ENCODE measurements around the gene IFI27L2.

Gene IFI27L2

GRCh38 chr14:94121485-94121884, 7.9 kb downstream of the IFI27L2 start:
- TF ChIP-seq, protein P1, sequence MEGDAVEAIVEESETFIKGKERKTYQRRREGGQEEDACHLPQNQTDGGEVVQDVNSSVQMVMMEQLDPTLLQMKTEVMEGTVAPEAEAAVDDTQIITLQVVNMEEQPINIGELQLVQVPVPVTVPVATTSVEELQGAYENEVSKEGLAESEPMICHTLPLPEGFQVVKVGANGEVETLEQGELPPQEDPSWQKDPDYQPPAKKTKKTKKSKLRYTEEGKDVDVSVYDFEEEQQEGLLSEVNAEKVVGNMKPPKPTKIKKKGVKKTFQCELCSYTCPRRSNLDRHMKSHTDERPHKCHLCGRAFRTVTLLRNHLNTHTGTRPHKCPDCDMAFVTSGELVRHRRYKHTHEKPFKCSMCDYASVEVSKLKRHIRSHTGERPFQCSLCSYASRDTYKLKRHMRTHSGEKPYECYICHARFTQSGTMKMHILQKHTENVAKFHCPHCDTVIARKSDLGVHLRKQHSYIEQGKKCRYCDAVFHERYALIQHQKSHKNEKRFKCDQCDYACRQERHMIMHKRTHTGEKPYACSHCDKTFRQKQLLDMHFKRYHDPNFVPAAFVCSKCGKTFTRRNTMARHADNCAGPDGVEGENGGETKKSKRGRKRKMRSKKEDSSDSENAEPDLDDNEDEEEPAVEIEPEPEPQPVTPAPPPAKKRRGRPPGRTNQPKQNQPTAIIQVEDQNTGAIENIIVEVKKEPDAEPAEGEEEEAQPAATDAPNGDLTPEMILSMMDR (IDR thresholded peaks at IDR 0.05; ENCODE audit: insufficient read depth, low read depth, low read length, missing control alignments) = no peak
- no peak overlapping the region for H3K4me3 ChIP-seq (ENCODE audit: low read depth, low read length)
- no peak for DNase-seq (ENCODE audit: low read depth)

GRCh38 chr14:94120667-94121340, 8.6 kb downstream of the IFI27L2 start:
- DNase-seq (ENCODE audit: low read depth) = no peak
- no peak overlapping the region for H3K4me3 ChIP-seq (ENCODE audit: low read depth, low read length)
- TF ChIP-seq, protein P1 (IDR thresholded peaks at IDR 0.05; ENCODE audit: insufficient read depth, low read depth, low read length, missing control alignments) = no peak

- no peak overlapping the region for H3K4me3 ChIP-seq (ENCODE audit: low read depth, low read length)
- TF ChIP-seq, protein P1 (IDR thresholded peaks at IDR 0.05; ENCODE audit: insufficient read depth, low read depth, low read length, missing control alignments) = no peak
- DNase-seq (ENCODE audit: low read depth) = no peak
Measured at GRCh38 chr14:94119071-94119470, 10.3 kb downstream of the IFI27L2 start.

GRCh38 chr14:94117856-94118255, 11.5 kb downstream of the IFI27L2 start:
- DNase-seq (ENCODE audit: low read depth) = no peak
- TF ChIP-seq, protein P1 (IDR thresholded peaks at IDR 0.05; ENCODE audit: insufficient read depth, low read depth, low read length, missing control alignments) = no peak
- no peak overlapping the region for H3K4me3 ChIP-seq (ENCODE audit: low read depth, low read length)

DNA sequence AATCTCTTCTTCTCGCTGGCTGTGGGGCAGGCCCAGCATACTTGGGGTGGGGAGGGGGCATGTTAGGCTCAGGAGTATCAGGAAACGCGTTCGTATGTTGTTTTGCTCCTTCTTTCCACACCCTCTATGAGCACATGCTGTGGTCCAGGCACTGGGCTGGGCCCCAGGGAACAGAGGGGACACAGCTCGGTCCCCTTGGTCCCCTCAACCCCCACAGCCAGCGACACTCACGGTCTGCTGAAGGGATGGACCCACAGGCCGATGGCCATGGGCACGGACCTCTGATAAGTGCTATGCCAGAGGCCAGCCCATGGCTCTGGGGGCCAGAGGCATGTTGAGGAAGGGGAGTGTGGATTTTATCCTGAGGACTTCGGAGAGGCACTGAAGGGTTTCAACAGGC, 12.7 kb downstream of the IFI27L2 start:
- no peak overlapping the region for H3K4me3 ChIP-seq (ENCODE audit: low read depth, low read length)
- TF ChIP-seq, protein P1 (IDR thresholded peaks at IDR 0.05; ENCODE audit: insufficient read depth, low read depth, low read length, missing control alignments) = no peak
- no peak for DNase-seq (ENCODE audit: low read depth)

DNA sequence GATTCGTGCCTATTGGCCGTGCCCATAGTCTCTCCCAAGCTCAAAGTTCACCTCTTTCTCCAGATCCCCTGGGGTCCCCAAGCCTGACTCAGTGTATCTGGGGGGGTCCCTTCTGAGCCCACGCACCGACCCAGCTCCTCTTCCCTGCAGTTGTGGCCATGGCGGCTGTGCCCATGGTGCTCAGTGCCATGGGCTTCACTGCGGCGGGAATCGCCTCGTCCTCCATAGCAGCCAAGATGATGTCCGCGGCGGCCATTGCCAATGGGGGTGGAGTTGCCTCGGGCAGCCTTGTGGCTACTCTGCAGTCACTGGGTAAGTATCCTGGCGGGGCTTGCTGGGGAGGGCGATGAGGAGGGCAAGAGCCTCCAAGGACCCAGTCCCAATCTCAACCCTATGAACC, 13.8 kb downstream of the IFI27L2 start:
- TF ChIP-seq, protein P1 (IDR thresholded peaks at IDR 0.05; ENCODE audit: insufficient read depth, low read depth, low read length, missing control alignments) = no peak
- DNase-seq (ENCODE audit: low read depth) = no peak
- no peak overlapping the region for H3K4me3 ChIP-seq (ENCODE audit: low read depth, low read length)

- no peak overlapping the region for H3K4me3 ChIP-seq (ENCODE audit: low read depth, low read length)
- TF ChIP-seq, protein P1 (IDR thresholded peaks at IDR 0.05; ENCODE audit: insufficient read depth, low read depth, low read length, missing control alignments) = no peak
- DNase-seq (ENCODE audit: low read depth) = no peak
Measured at GRCh38 chr14:94115058-94115591, 14.3 kb downstream of the IFI27L2 start.
